ENCODE results near the gene STRA8. TPM values are rescaled to one million over a fixed set of nuclear protein-coding genes. Genes with fewer than 3 reads are reported as not detected.

The STRA8 gene
- total and polyA plus RNA-seq, 2 of the 13 experiments (the other 11 are each of a cell fraction or from before 2014, with no cell fraction given): not detected

- no peak for TF ChIP-seq ZNF646 (CRISPR knock-in tag; IDR thresholded peaks at IDR 0.05)
- no peak for TF ChIP-seq ZKSCAN8 (CRISPR knock-in tag; IDR thresholded peaks at IDR 0.05; ENCODE audit: borderline replicate concordance)
- TF ChIP-seq MAZ (IDR thresholded peaks at IDR 0.05; ENCODE audit: borderline replicate concordance, low read depth, low read length): no peak
- TF ChIP-seq MAZ (CRISPR knock-in tag; IDR thresholded peaks at IDR 0.05; ENCODE audit: low read depth): no peak
- no peak for TF ChIP-seq ZNF18 (CRISPR knock-in tag; IDR thresholded peaks at IDR 0.05; ENCODE audit: insufficient replicate concordance)
- TF ChIP-seq ATF3 (CRISPR knock-in tag; IDR thresholded peaks at IDR 0.05): no peak
- no peak for TF ChIP-seq DMTF1 (CRISPR knock-in tag; IDR thresholded peaks at IDR 0.05)
- no peak for TF ChIP-seq SMAD1 (CRISPR knock-in tag; IDR thresholded peaks at IDR 0.05; ENCODE audit: borderline replicate concordance, low read depth)
- TF ChIP-seq RARA (CRISPR knock-in tag; IDR thresholded peaks at IDR 0.05): no peak
Measured at GRCh38 chr7:135199439-135199838, 34.2 kb upstream of the STRA8 start (continued).
